HG03521 (cell line): ENCODE results near the gene C2orf69.
A peak's percentile ranks its signal among the peaks of the same experiment; 100 is the strongest.

Source experiments
- ATAC-seq: cut with Tn5 transposase; IDR thresholded peaks from one replicate; pipeline ENCODE4 v1.9.1; 2021; ENCODE audit warnings: mild to moderate bottlenecking, moderate library complexity; ENCODE audit not compliant: unreplicated experiment

The C2orf69 gene, protein sequence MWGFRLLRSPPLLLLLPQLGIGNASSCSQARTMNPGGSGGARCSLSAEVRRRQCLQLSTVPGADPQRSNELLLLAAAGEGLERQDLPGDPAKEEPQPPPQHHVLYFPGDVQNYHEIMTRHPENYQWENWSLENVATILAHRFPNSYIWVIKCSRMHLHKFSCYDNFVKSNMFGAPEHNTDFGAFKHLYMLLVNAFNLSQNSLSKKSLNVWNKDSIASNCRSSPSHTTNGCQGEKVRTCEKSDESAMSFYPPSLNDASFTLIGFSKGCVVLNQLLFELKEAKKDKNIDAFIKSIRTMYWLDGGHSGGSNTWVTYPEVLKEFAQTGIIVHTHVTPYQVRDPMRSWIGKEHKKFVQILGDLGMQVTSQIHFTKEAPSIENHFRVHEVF

DNA sequence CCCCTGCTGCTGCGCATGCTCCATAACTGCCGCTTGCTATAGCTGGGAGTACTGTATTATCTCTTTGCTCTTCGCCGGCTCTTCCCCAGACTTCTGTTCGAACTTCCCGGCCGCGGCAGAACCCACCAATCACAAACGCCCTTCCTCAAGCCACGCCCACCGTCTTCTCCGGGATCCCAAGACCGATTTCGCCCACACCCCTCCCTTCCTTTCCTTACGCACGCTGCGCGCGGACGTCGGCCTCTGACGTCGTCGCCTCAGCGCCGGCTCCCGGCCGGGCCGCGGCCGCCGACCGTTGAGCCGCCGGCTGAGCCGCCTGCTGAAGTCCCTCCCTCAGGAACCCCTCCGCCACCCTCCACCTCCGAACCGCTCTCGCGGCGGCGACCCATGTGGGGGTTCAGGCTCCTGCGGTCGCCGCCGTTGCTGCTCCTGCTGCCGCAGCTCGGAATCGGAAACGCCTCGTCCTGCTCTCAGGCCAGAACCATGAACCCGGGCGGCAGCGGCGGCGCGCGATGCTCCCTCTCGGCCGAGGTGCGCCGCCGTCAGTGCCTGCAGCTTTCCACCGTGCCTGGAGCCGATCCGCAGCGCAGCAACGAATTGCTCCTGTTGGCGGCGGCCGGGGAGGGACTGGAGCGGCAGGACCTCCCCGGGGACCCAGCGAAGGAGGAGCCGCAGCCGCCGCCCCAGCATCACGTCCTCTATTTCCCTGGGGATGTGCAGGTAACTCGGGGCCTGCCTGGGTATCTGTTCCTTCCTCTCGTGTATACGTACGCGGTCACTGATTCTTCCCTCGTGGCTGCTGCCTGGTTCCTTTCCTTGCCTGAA, at the start of gene C2orf69:
TSS of gene C2orf69 (plus strand) at position 242 of the 825 bp plus-strand sequence. CDS start at position 388, 146 bp downstream.
- peak; percentile 92 for ATAC-seq

DNA sequence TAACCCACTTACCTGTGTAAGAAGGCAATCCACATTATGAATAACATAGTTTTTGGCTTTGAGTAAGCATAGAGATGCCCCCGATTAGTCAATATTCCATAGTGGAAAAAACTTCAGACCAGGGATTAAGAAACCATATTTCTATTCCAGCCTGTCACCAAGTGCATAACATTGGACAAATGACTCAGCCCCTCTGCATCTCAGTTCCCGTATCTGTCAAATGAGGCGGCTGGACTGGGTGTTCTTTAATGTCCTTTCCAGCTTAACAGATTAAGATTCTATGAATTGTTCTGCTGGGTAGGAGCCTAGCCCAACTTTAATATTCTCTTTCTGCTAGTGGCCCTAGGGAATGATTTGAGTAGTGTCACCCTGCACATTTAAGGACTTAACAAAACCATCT, 48.3 kb upstream of the C2orf69 start:
- no peak for ATAC-seq

DNA sequence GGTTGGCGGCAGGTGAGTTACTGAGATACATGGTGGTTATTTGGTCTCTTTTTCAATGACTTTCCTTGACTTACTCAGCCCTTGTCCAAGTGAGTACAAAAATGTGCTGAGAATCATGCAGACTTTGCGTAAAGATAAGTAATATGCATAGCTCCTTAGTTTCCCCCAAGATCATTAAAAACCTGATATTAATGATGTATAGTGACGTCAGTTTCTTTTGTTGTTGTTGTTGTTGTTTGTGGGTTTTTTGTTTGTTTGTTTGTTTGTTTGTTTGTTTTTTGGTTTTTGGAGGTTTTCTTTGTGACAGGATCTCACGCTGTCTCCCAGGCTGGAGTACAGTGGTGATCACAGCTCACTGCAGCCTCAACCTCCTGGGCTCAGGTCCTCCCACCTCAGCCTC, 45.2 kb upstream of the C2orf69 start:
- no peak for ATAC-seq

DNA sequence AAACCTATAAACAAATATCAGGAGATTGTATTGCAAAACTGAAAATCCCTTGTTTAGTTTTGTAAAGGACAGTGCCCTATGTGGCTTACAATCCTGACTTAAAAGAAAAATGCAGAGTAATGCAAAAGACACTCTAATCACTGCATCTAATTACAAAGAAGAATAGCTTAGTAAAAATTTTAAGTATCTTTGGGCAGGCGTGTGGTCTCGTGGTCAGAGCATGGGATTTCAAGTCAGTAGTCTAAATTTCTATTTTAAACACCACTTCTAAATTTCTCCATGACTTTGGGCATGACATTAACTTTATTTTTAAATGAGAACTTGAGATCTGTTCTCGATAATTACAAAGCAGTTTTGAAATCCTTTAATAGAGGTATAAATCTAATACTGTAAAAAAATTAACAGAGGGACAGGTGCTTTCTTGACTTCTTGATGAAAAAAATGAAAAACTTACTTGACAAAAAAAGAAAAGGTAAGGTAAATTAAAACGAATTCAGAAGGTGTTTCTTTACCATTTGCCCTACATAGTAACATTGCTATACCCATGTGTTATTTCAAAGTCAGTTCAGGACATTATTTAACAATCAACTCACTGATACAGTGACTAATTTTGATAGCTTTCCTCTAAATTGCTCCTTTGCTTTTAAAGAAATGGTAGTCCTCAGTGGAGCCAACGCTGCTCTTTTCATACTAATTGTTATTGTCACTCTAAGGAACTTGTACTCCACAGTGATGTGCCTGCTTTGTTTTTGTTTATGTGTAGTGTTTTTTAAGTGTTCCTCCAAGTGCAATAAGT, 42.5 kb upstream of the C2orf69 start:
- ATAC-seq, result no peak

DNA sequence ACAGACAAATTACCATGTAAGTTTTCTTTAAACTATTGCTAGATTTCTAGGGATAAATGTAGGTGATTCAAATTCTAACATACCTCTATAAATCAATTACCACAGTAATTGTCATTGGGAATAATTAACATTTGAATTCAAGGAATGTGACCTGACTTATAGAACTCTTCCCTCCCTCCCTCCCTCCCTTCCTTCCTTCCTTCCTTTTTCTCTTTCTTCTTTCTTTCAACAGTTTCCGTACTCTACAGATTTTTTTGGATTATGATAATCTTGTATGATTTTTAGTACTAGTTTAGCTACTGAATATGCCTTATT, 41.9 kb upstream of the C2orf69 start:
- ATAC-seq, result no peak

DNA sequence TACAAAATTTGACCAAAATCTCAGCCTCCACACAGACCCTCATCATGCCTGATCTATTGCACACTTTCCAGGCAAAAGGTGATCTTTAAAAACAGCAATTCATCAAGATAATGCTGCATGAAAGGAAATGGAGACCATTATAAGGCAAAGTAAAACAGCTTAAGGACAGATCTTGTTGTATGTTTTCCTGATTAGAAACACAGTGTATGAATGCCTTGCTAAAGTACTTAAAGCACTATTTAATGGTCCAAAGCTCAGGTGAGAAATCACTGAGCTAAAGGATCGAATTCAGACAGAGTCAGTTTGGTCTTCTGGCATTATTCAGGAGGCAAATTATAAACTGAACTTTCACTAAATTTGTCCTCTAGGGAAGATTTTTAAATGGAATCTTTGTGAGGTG, 41.4 kb upstream of the C2orf69 start:
- no peak for ATAC-seq

DNA sequence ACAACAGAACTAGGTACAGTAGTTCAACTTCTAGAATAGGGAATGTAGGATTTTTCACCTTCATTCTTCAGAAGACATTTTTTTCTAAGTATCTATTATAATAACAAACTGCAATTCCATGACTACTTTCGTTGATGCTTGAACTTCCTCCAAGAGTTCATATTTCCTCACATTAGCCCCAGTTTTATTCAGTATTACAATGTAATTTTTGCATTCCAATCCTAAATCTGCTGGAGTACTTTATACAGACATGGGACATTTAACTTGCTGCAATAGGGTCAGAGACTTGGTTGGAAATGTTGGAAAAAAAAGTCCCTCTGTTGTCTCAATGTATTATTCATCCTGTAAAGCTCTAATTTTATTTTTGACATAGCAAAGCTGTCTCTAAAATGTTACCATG, 40.5 kb upstream of the C2orf69 start:
- ATAC-seq, result no peak

DNA sequence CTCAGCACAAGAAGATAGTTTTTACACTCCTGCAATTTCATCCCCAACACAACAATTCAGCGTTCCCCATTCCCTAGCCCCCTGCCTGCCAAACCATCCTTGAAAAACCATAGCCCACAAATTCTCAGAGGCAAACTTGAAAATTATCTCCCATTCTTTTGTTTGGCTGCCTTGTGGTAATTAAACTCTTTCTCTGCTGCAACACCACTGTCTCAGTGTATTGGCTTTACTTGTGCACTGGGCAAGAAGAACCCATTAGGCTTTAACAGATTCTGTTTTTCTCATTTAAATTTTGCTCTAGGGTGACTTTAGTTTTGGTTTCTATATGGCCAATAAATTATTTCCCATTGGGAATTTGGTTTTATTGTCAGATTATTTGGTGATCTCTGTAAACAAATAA, 36.9 kb upstream of the C2orf69 start:
- ATAC-seq, result no peak

DNA sequence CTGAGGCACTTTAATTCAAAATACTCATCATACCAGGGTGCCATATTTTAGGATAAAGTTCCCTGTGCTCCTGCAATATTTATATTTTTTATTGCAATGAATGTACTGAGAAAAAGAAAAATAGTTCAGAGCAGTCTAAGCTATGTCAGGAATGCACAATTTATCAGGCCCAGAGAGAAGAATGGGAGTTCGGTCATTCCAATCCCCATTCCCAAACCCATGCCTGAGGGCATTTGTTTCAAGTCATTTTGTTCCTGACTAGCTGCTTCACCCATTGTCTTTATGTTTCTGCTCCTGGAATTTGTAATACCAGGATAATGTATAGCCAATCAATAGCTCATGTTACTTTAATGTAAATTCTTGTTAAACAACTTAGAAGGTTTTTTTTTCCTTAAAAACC, 35.7 kb upstream of the C2orf69 start:
- ATAC-seq, result no peak

DNA sequence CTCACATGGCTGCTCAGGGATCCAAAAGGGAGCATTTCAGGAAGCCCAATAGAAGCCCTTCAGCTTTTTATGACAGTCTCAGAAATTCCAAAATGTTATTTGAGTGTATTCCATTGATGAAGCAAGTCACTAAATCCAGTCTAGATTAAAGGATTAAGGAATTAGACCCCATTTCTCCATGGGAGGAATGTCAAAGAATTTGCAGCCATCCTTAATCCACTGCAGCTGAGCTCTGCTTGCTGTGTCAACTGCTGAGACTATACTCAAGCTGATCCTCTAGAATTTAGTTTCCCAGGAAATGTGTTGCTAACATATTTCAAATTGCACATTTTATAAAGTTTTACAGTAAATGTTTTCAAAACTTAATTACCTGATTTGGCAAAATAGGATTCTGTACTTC, 28.4 kb upstream of the C2orf69 start:
- ATAC-seq, result no peak

DNA sequence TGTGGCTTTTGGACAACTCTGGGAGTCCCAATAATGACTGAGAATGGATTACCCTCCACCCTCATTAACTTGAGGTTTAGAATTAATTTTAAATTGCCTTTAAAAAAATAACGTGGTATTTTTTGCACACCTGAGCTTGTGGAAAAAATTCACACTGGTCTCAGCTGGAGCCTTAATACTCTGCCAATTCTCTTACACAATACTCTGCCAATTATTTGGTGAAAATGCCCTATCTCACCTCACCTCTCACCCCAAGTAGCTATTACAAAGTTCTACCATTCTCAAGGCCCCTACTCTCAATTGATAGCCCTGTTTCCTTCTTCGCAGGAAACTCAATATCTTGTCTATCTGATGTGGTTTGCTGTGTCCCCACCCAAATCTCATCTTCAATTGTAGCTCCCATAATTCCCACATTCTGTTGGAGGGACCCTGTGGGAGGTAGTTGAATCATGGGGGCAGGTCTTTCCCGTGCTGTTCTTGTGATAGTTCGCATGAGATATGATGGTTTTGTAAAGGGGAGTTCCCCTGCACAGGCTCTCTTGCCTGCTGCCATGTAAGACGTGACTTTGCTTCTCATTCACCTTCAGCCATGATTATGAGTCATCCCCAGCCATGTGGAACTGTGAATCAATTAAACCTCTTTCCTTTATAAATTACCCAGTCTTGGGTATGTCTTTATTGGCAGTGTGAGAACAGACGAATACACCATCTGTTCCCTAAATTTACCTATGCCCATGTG, 27.4 kb upstream of the C2orf69 start:
- no peak for ATAC-seq

DNA sequence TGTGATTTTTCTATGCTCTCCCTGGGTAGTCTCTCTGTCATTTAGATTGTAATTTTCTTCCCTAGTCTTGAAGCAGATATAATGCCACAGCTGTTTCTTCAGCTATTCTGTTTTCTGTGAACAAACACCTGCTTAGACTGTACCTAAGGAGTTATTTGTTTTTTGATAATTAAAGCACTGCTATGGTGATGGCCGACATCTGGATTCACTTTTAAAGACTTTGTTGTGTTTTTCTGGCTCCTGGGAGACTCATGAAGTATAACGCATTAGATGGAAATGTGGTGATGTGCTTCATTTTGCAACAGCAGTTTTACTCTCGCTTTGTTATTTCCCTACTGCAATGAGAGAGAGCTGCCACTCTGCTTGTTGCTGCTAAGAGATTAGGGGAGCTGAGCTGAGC, 15.7 kb upstream of the C2orf69 start:
- ATAC-seq, result no peak

DNA sequence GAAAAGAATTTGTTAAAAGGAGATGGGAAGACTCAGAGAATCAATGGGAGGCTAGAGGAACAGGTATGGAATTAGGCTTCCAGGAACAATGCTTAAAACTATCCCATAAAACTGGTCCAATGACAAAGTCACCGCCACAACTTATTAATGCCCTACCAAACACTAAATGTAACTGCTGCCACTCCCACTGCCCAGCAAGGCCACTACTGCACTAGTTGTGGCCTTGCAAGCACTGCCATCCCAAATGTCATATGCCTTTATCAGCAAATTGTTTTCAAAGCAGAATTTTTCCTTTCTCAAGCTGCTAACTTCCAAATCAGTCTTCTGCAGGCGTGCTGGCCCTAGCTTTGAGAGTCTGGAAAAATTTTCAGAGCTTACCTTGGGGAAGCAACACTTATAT, 14.5 kb upstream of the C2orf69 start:
- ATAC-seq, result no peak

DNA sequence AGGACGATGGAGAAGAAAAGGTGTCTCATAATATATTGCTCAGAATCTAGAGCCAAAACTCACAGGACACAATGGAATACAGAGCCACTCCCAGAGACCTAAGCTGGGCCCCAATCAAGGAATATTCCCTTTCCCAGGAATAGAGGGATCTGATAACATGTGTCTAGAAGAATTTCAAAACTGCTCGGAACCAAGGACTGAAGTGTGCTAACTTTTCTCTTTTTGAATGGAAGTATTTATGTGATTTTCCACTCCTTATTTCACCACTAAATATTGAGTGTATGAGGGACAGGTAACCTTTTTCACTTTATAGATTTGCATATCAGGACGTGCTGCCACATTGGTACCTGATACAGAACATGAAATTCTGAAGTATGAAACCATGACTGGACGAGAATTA, 9.2 kb upstream of the C2orf69 start:
- no peak for ATAC-seq

DNA sequence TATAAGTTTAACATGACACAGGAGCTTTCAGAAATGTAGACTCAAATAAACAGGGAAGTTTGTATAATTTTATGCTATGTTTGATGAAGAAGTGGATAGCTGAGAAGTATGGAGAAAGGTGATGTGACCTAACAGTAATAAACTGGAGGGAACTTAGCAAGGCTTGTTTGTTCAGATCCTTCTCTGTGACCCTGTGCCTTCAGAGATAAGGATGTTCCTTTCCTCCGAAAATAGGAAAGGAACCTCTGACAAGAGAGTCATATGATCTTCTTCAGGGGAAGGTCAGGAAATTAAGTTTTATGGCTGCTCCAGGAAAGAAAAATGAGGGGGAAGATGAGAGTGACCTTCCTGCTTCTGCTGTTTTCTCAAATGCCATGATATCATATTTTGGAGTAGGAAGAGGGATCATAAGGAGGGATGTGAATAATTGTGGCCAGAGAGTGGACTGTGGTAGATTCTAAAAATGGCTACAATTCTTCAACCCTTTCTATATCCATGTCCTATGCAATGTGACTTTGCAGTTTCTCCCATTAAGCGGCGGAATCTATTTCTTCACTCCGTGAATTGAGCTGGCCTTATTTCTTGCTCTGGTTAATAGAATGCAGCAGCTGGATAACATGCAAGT, 8.5 kb upstream of the C2orf69 start:
- no peak for ATAC-seq

DNA sequence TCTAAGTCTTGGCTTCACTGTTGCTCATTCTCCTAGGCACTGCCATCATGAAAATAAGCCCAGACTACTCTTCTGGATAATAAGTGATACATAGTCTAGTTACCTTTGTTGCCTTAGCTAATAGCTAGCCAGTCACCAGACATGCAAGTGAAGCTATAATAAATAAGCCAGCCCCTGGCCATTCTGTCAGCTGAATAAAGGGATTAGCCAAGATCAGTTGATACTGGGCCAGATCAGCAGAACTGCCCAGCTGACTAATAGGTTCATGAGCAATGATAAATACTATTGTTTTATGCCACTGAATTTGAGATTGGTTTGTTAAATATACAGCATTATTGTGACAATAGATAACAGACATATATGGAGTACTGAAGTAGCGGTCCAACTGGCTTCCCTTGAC, 8.0 kb upstream of the C2orf69 start:
- no peak for ATAC-seq

DNA sequence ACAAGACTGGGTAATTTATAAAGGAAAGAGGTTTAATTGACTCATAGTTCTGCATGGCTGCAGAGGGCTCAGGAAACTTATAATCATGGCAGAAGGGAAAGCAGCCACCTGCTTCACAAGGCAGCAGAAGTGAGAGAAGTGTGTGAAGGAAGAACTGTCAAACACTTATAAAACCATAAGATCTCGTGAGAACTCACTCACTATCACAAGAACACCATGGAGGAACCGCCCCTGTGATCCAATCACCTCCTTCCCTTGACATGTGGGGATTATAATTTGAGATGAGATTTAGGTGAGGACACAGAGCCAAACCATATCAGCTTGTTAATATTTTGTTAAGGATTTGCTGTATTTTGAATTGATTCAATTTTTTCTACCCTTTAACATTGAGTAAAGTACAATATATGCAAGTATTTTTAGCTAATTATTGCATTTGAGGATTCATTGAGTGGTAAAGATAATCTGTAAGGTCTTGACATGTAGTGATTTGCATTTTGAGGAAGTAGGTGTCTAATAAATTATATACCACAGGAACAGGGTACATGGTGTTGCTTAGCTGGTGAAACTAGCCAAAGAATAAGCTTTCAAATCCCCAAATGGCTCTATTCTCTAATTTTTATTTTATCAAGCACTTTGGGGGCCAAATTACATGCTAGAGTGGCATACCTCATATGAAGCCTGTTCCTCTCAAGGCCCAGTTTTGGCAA, 3.9 kb upstream of the C2orf69 start:
- ATAC-seq, result no peak

DNA sequence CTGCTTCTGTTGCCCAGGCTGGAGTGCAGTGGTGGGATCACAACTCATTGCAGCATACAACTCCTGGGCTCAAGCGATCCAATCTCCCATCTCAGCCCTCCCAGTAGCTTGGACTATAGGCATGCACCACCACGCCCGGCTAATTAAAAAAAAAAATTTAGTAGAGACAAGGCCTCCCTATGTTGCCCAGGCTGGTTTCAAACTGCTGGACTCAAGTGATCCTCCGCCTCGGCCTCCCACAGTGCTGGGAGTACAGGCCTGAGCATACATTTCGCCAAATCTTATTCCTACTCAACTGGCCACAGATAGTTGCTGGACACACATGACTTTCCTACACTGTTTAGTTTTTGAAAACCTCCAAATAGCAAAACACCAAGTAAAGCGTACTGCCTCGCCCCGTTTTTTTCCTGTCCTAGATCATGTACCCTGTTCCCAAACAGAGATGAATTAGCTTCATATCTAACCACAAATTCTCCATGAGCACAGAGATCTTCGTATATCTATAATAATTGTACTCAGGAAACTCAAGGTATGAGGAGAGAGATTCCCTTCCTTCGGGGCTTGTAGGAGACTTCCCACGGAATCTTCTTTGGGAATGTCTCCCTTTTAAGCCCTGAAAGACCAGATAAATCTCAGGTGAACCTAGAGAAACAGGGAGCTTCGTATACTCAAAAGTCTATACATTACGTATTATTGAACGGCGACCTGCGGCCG, 598 bp upstream of the C2orf69 start:
- no peak for ATAC-seq

DNA sequence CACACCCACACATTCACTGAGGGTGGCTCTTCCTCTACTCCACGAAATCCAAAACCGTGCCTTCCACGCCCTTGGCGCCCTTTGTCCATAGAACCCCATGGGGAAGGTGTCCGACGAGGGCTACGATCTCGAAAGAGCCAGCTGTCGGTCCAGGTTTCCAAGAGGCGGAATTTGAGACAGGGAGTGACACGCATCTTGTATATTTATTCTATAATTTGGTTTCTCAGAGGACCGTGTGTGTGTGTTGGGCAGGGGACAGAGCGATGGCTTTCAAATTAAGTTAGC, 726 bp downstream of the C2orf69 start:
- no peak for ATAC-seq
